ENCODE results near the gene ARID5B. TPM values are rescaled to one million over a fixed set of nuclear protein-coding genes. Genes with fewer than 3 reads are reported as not detected.

The ARID5B gene
- total and polyA plus RNA-seq, 2 of the 4 experiments (the other 2 are of a cell fraction) = 41.0 to 125 TPM

- intact Hi-C loops (cut with micrococcal nuclease) (no loop called here), in situ Hi-C loops (cut with MboI; ENCODE audit: low sequenced_read_pairs) (no loop called here), dilution Hi-C loops (cut with HindIII; ENCODE audit: low sequenced_read_pairs, unreplicated experiment) (no loop called here)
- no peak overlapping the region for H3K18ac ChIP-seq (ENCODE audit: low read depth, low read length)
- no peak overlapping the region for H4K5ac ChIP-seq (ENCODE audit: low read depth, low read length)
- ChIA-PET CTCF (no interaction called here), POLR2A (ENCODE audit: unreplicated experiment) (no interaction called here)
- H4K91ac ChIP-seq (ENCODE audit: insufficient read depth, low read depth, low read length) = no peak overlapping the region
- H3K4me1 ChIP-seq (ENCODE audit: control insufficient read depth, insufficient read depth, low read length) = peaks cover 14% of the 10 kb centered on the region
- no peaks in the 10 kb centered on the region for H4K20me1 ChIP-seq (ENCODE audit: insufficient read depth, low read length)
- no peak overlapping the region for H2AK5ac ChIP-seq (ENCODE audit: low read depth, low read length)
- no peak overlapping the region for H3K27ac ChIP-seq (ENCODE audit: insufficient read depth, low read length)
- no peak overlapping the region for H3K4me2 ChIP-seq (ENCODE audit: low read depth, low read length)
- no peak overlapping the region for H3K23ac ChIP-seq (ENCODE audit: low read depth, low read length)
- H3K9me1 ChIP-seq (ENCODE audit: insufficient read depth, low read length) = peaks cover 4% of the 10 kb centered on the region; the same call in 1 of the 2 replicates
- TF ChIP-seq SMC3 (IDR thresholded peaks at IDR 0.05; ENCODE audit: low read depth, low read length) = no peak
- no peak for TF ChIP-seq RCOR1 (IDR thresholded peaks at IDR 0.05; ENCODE audit: insufficient replicate concordance, low read length)
- TF ChIP-seq BHLHE40 (IDR thresholded peaks at IDR 0.05; ENCODE audit: low read depth, low read length) = no peak
- no peak for TF ChIP-seq MXI1 (IDR thresholded peaks at IDR 0.05; ENCODE audit: borderline replicate concordance, low read depth, low read length)
- no peak for TF ChIP-seq CEBPB (IDR thresholded peaks at IDR 0.05; ENCODE audit: low read depth, low read length)
- no peak overlapping the region for H2BK5ac ChIP-seq (ENCODE audit: low read depth, low read length, poor library complexity, severe bottlenecking)
- H3K79me1 ChIP-seq (ENCODE audit: low read depth in 1 of 2, low read length in 2 of 2) = peaks cover 0 to 7% of the 10 kb centered on the region in 2 experiments; a peak in 2 of 4 replicates
- H3K9me3 ChIP-seq (ENCODE audit: control insufficient read depth, insufficient read depth, low read length) = no peaks in the 10 kb centered on the region
- H2BK120ac ChIP-seq (ENCODE audit: low read depth, low read length) = no peak overlapping the region
- H3K4ac ChIP-seq (ENCODE audit: low read depth, low read length) = no peak overlapping the region
- H2BK20ac ChIP-seq (ENCODE audit: low read depth, low read length) = no peak overlapping the region
- no peaks in the 10 kb centered on the region for H3K27me3 ChIP-seq (ENCODE audit: control insufficient read depth, insufficient read depth, low read length)
- H2AK9ac ChIP-seq (replicated peaks; ENCODE audit: low read depth, low read length, poor library complexity) = no peak overlapping the region
- no peak overlapping the region for H3K56ac ChIP-seq (ENCODE audit: extremely low read depth, insufficient read depth, low read length)
- no TSS peak for BruUV-seq (replicated peaks)
- no peak overlapping the region for H2BK15ac ChIP-seq (ENCODE audit: low read depth, low read length)
- DNase-seq = no peak
- no peak overlapping the region for H3K4me3 ChIP-seq (ENCODE audit: insufficient read depth, low read depth, low read length)
- WGBS, 2 experiments (ENCODE audit: extremely low coverage in 2 of 2, insufficient read length in 1 of 2) = 61% methylated on average over 4 of the region's 4 CpGs; no CpG with 5 or more reads in 1 of the 2 experiments
- no peak overlapping the region for H3K14ac ChIP-seq (replicated peaks; ENCODE audit: low read depth, low read length)
- no peak overlapping the region for H2AFZ ChIP-seq (replicated peaks; ENCODE audit: low read length, poor library complexity)
- no peak overlapping the region for H4K8ac ChIP-seq (ENCODE audit: low read depth in 2 of 2, low read length in 2 of 2)
- no peak overlapping the region for H3K9ac ChIP-seq (ENCODE audit: low read depth, low read length)
- no peaks in the 10 kb centered on the region for H3K36me3 ChIP-seq (ENCODE audit: control insufficient read depth, insufficient read depth, low read length)
- ATAC-seq (ENCODE audit: low read depth) = no peak
Observed at GRCh38 chr10:61894133-61894532, 7.4 kb upstream of the ARID5B start.
